Measurements from ENCODE around the gene TAB2.

TAB2 gene

GRCh38 chr6:149323353-149323752 is 5.8 kb downstream of the TAB2 start:
- in situ Hi-C loops (cut with HindIII; ENCODE audit: low sequenced_read_pairs) = no loop called here

GRCh38 chr6:149323925-149324324 is 6.4 kb downstream of the TAB2 start:
- H3K4me3 ChIP-seq (ENCODE audit: low read depth, low read length) = no peak overlapping the region
- no peak for TF ChIP-seq CTCF (IDR thresholded peaks at IDR 0.05; ENCODE audit: low read depth, low read length)
- in situ Hi-C loops (cut with HindIII; ENCODE audit: low sequenced_read_pairs) = no loop called here

More at GRCh38 chr6:149323353-149323752, 5.8 kb downstream of the TAB2 start:
- no peak for TF ChIP-seq CTCF (IDR thresholded peaks at IDR 0.05; ENCODE audit: low read depth, low read length)
- H3K4me3 ChIP-seq (ENCODE audit: low read depth, low read length) = no peak overlapping the region
- DNase-seq (ENCODE audit: low read depth, low spot score) = no peak

GRCh38 chr6:149324428-149324827 is 6.9 kb downstream of the TAB2 start:
- H3K4me3 ChIP-seq (ENCODE audit: low read depth, low read length) = no peak overlapping the region
- no peak for DNase-seq (ENCODE audit: low read depth, low spot score)
- TF ChIP-seq CTCF (IDR thresholded peaks at IDR 0.05; ENCODE audit: low read depth, low read length) = no peak
- in situ Hi-C loops (cut with HindIII; ENCODE audit: low sequenced_read_pairs) = no loop called here

More at GRCh38 chr6:149323925-149324324, 6.4 kb downstream of the TAB2 start:
- no peak for DNase-seq (ENCODE audit: low read depth, low spot score)

GRCh38 chr6:149325648-149326236 is 8.2 kb downstream of the TAB2 start:
- no peak for TF ChIP-seq CTCF (IDR thresholded peaks at IDR 0.05; ENCODE audit: low read depth, low read length)
- in situ Hi-C loops (cut with HindIII; ENCODE audit: low sequenced_read_pairs) = no loop called here
- no peak for DNase-seq (ENCODE audit: low read depth, low spot score)
- H3K4me3 ChIP-seq (ENCODE audit: low read depth, low read length) = no peak overlapping the region

GRCh38 chr6:149327638-149328037 is 10.1 kb downstream of the TAB2 start:
- no peak overlapping the region for H3K4me3 ChIP-seq (ENCODE audit: low read depth, low read length)
- TF ChIP-seq CTCF (IDR thresholded peaks at IDR 0.05; ENCODE audit: low read depth, low read length) = no peak
- in situ Hi-C loops (cut with HindIII; ENCODE audit: low sequenced_read_pairs) = no loop called here
- no peak for DNase-seq (ENCODE audit: low read depth, low spot score)

DNA sequence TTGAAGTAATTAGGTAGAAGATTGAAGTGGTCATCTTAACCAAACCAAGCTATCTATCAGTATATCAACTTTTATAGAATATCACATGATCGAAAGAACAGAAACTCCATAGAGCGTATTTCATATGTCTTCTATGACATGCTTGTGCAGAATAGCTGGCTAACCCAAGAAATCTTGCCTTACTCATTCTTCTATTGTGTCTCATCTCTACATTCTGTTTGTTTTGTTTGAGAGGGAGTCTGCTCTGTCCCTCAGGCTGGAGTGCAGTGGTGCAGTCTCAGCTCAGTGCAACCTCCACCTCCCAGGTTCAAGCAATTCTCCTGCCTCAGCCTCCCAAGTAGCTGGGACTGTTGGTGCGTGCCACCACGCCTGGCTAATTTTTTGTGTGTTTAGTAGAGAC is 10.6 kb downstream of the TAB2 start:
- no peak for TF ChIP-seq CTCF (IDR thresholded peaks at IDR 0.05; ENCODE audit: low read depth, low read length)
- DNase-seq (ENCODE audit: low read depth, low spot score) = no peak
- no peak overlapping the region for H3K4me3 ChIP-seq (ENCODE audit: low read depth, low read length)
- in situ Hi-C loops (cut with HindIII; ENCODE audit: low sequenced_read_pairs) = no loop called here

Measured in astrocyte of the spinal cord (primary cell).